HCT116 (cell line): ENCODE data around the gene PRSS57. TPM values are rescaled to one million over a fixed set of nuclear protein-coding genes. Genes with fewer than 3 reads are reported as not detected.

Experiments used
- ATAC-seq: fragments of 200-7000 bp; cut with Tn5 transposase; 2 replicates; pipeline ENCODE4 v1.9.1; 2020; ENCODE audit warnings: mild to moderate bottlenecking, moderate library complexity
- BruUV-seq: library from RNA; stranded (reverse); fragments of 400-500 nt; replicated peaks from 2 replicates; lab custom pipeline; 2021; lab: Mats Ljungman, UMichigan
- CTCF ChIA-PET: fragments of 300-600 bp; sonication (Branson Sonifier 250); formaldehyde crosslinking; loops from one replicate; lab custom pipeline; 2021; ENCODE audit warnings: antibody characterized with exemption; lab: Charles Lee
- POLR2A ChIA-PET: fragments of 300-600, 350-600 bp; sonication (Branson Sonifier 250); formaldehyde crosslinking; loops from one replicate; lab custom pipeline; 2021; ENCODE audit warnings: antibody characterized with exemption; lab: Charles Lee
- RAD21 ChIA-PET, 2 experiments: fragments of 300-600 bp; sonication (Branson Sonifier 250); formaldehyde crosslinking; loops; one replicate each; lab custom pipeline; 2023; ENCODE audit warnings: low total read pairs in 2 of 2; ENCODE audit not compliant: uncharacterized antibody in 2 of 2, unreplicated experiment in 2 of 2, low non-redundant PET in 1 of 2; lab: Charles Lee
- DNase-seq: peaks from one replicate; pipeline ENCODE4 v3.0.0-alpha.2; 2010; ENCODE audit warnings: low read depth, low spot score
- H2AFZ ChIP-seq: fragments of 200-600 bp; shearing (Covaris generic), sonication (generic); 2 replicates; pipeline ENCODE4 v1.6.1; 2017; ENCODE audit warnings: low read depth, mixed run types, mixed read lengths, antibody characterized with exemption, low read length; ENCODE audit not compliant: poor library complexity, severe bottlenecking
- H3K27ac ChIP-seq: 2 replicates; pipeline ENCODE4 v1.5.1; 2012; ENCODE audit warnings: low read depth, low read length
- H3K27me3 ChIP-seq: fragments of 200-600 bp; sonication (generic); 2 replicates; pipeline ENCODE4 v1.6.1; 2016; ENCODE audit warnings: mixed run types, low read length, mixed read lengths; ENCODE audit not compliant: insufficient read depth
- H3K36me3 ChIP-seq, 2 experiments: fragments of 200-500 bp in 1 of 2; fragments of 200-600 bp in 1 of 2; sonication (Bioruptor generic) in 1 of 2; sonication (generic) in 1 of 2; 2 replicates each; pipeline versions ENCODE4 v1.5.1 to v1.6.1; 2014 to 2016; ENCODE audit warnings: low read length in 2 of 2, inconsistent platforms in 1 of 2, mixed read lengths in 1 of 2, mixed run types in 1 of 2; ENCODE audit not compliant: insufficient read depth in 2 of 2, control insufficient read depth in 1 of 2
- H3K4me1 ChIP-seq, 2 experiments: fragments of 200-600 bp in 1 of 2; sonication (generic) in 1 of 2; 2 replicates each; pipeline versions ENCODE4 v1.5.1 to v1.6.1; 2012 to 2017; ENCODE audit warnings: low read length in 2 of 2, inconsistent platforms in 1 of 2, mild to moderate bottlenecking in 1 of 2, mixed read lengths in 1 of 2, mixed run types in 1 of 2, moderate library complexity in 1 of 2; ENCODE audit not compliant: insufficient read depth in 2 of 2, control insufficient read depth in 1 of 2
- H3K4me2 ChIP-seq: fragments of 200-600 bp; sonication (generic); 2 replicates; pipeline ENCODE4 v1.6.1; 2017; ENCODE audit warnings: mixed run types, low read length, mixed read lengths
- H3K4me3 ChIP-seq, 2 experiments: fragments of 200-600 bp in 1 of 2; sonication (generic) in 1 of 2; replicated peaks in 1 of 2; 2 replicates each; pipeline ENCODE4 v1.5.1; 2011 to 2016; ENCODE audit warnings: low read length in 2 of 2, control low read depth in 1 of 2, low read depth in 1 of 2, mild to moderate bottlenecking in 1 of 2, mixed read lengths in 1 of 2, mixed run types in 1 of 2
- H3K79me2 ChIP-seq: fragments of 200-600 bp; sonication (generic); 2 replicates; pipeline ENCODE4 v1.6.1; 2017; ENCODE audit warnings: mild to moderate bottlenecking, mixed run types, low read length, moderate library complexity, mixed read lengths; ENCODE audit not compliant: insufficient read depth
- H3K9ac ChIP-seq: fragments of 200-600 bp; sonication (generic); 2 replicates; pipeline ENCODE4 v1.6.1; 2016; ENCODE audit warnings: low read length, mixed read lengths
- H3K9me2 ChIP-seq: fragments of 200-600 bp; sonication (generic), shearing (Covaris generic); 2 replicates; pipeline ENCODE4 v1.6.1; 2017; ENCODE audit warnings: mixed run types, mild to moderate bottlenecking, moderate library complexity; ENCODE audit not compliant: insufficient read depth
- H3K9me3 ChIP-seq, 2 experiments: fragments of 200-500 bp in 1 of 2; fragments of 200-600 bp in 1 of 2; sonication (Bioruptor generic) in 1 of 2; sonication (generic) in 1 of 2; 2 replicates each; pipeline ENCODE4 v1.6.1; 2014 to 2017; ENCODE audit warnings: low read length in 2 of 2, mixed read lengths in 2 of 2, inconsistent platforms in 1 of 2, low read depth in 1 of 2, mild to moderate bottlenecking in 1 of 2, mixed run types in 1 of 2, moderate library complexity in 1 of 2; ENCODE audit not compliant: control insufficient read depth in 1 of 2, insufficient read depth in 1 of 2
- H4K20me1 ChIP-seq: fragments of 200-600 bp; sonication (generic), shearing (Covaris generic); 2 replicates; pipeline ENCODE4 v1.6.1; 2017; ENCODE audit warnings: mixed run types, mild to moderate bottlenecking, moderate library complexity; ENCODE audit not compliant: insufficient read depth
- ATF3 ChIP-seq: IDR thresholded peaks from 2 replicates; pipeline ENCODE4 v1.6.1; 2012
- CTCF ChIP-seq, 3 experiments: fragments of 200-600 bp in 1 of 3; sonication (generic) in 1 of 3; IDR thresholded peaks in 2 of 3; conservative IDR thresholded peaks in 1 of 3; 2 replicates each; pipeline ENCODE4 v1.5.1; 2012 to 2017; ENCODE audit warnings: low read depth in 2 of 3, low read length in 2 of 3, antibody characterized with exemption in 1 of 3, borderline replicate concordance in 1 of 3, control low read depth in 1 of 3, mild to moderate bottlenecking in 1 of 3, mixed read lengths in 1 of 3, mixed run types in 1 of 3, moderate library complexity in 1 of 3; ENCODE audit not compliant: insufficient read depth in 1 of 3
- EZH2 ChIP-seq: fragments of 200-600 bp; sonication (generic); IDR thresholded peaks from 2 replicates; pipeline ENCODE4 v1.6.1; 2017; ENCODE audit warnings: antibody characterized with exemption, mixed run types
- RAD21 ChIP-seq: IDR thresholded peaks from 2 replicates; pipeline ENCODE4 v1.6.1; 2012; ENCODE audit warnings: low read depth, mild to moderate bottlenecking
- SP1 ChIP-seq: IDR thresholded peaks from 2 replicates; pipeline ENCODE4 v1.6.1; 2012; ENCODE audit warnings: low read depth
- SRF ChIP-seq: IDR thresholded peaks from 2 replicates; pipeline ENCODE4 v1.6.1; 2012; ENCODE audit warnings: low read depth
- intact Hi-C: fragments of 100-400 bp; cut with micrococcal nuclease; formaldehyde crosslinking; loops from 2 replicates; pipeline ENCODE4 v1.10.0; 2022
- total RNA-seq: library from RNA; stranded (reverse); gene quantifications from one replicate; pipeline ENCODE4 v1.2.1, GENCODE V29; 2021; ENCODE audit not compliant: unreplicated experiment

The PRSS57 gene
- total RNA-seq, 1 experiment from 2014 or later = not detected

GRCh38 chr19:737591-738093, 42.4 kb upstream of the PRSS57 start:
- H4K20me1 ChIP-seq = no peaks in the 10 kb centered on the region
- ATAC-seq (peak; percentile 87), DNase-seq (no peak)
- H3K4me3 ChIP-seq = no peak overlapping the region
- TF ChIP-seq SRF = no peak
- TF ChIP-seq CTCF (IDR thresholded peaks at IDR 0.05 in 2 of 3, conservative IDR thresholded peaks at IDR 0.05 in 1 of 3; ENCODE audit: borderline replicate concordance in 1 of 3, insufficient read depth in 1 of 3, low read depth in 2 of 3, low read length in 2 of 3) = peak; percentile 51 to 79 (median 66); a peak in 5 of 6 replicates
- peak; percentile 41; the same call in 1 of the 2 replicates for TF ChIP-seq RAD21
- H3K4me1 ChIP-seq = no peaks in the 10 kb centered on the region
- intact Hi-C loops = no loop called here
- ChIA-PET CTCF (interaction anchor here (1.0 to 1.1 kb wide), 2 partner anchors 14 to 74 kb away, joined by 4 to 10 read pairs; partner anchors contain the start of gene RNF126), RAD21 (interaction anchor here in 1 of 2 experiments (0.6 kb wide), 1 partner anchor 126 kb away, joined by 3 read pairs; no protein-coding TSS in a partner anchor), POLR2A (no interaction called here)
- H3K27ac ChIP-seq = no peak overlapping the region
- no peak overlapping the region for H3K9ac ChIP-seq
- no peaks in the 10 kb centered on the region for H3K79me2 ChIP-seq
- H3K36me3 ChIP-seq = no peaks in the 10 kb centered on the region
- H2AFZ ChIP-seq = no peak overlapping the region
- H3K27me3 ChIP-seq = no peaks in the 10 kb centered on the region
- no TSS peak for BruUV-seq
- no peak overlapping the region for H3K4me2 ChIP-seq
- H3K9me3 ChIP-seq = no peaks in the 10 kb centered on the region
- no peaks in the 10 kb centered on the region for H3K9me2 ChIP-seq

GRCh38 chr19:736125-736524, 40.9 kb upstream of the PRSS57 start:
- H3K4me1 ChIP-seq = no peaks in the 10 kb centered on the region
- no peaks in the 10 kb centered on the region for H3K79me2 ChIP-seq
- H3K4me2 ChIP-seq = no peak overlapping the region
- no peaks in the 10 kb centered on the region for H3K27me3 ChIP-seq
- no peak overlapping the region for H3K27ac ChIP-seq
- H4K20me1 ChIP-seq = no peaks in the 10 kb centered on the region
- no peak overlapping the region for H2AFZ ChIP-seq
- intact Hi-C loops = no loop called here
- ChIA-PET POLR2A (no interaction called here), CTCF (no interaction called here), RAD21 (no interaction called here)
- BruUV-seq = no TSS peak
- no peaks in the 10 kb centered on the region for H3K9me3 ChIP-seq
- H3K9ac ChIP-seq = no peak overlapping the region
- no peaks in the 10 kb centered on the region; a peak in 1 of 4 replicates for H3K36me3 ChIP-seq
- no peak overlapping the region for H3K4me3 ChIP-seq
- TF ChIP-seq SP1 = no peak
- no peak for TF ChIP-seq ATF3
- TF ChIP-seq EZH2 = no peak
- ATAC-seq = no peak
- no peaks in the 10 kb centered on the region for H3K9me2 ChIP-seq
- no peak for DNase-seq
